GM12878 (cell line): ENCODE results near the gene MRPL33. TPM values are rescaled to one million over a fixed set of nuclear protein-coding genes. Genes with fewer than 3 reads are reported as not detected.

ENCODE experiments used
- ATAC-seq: fragments of 200-7000 bp; cut with Tn5 transposase; 3 replicates; pipeline ENCODE4 v1.9.1; 2020; ENCODE audit warnings: mild to moderate bottlenecking, moderate library complexity
- BruUV-seq: library from RNA; stranded (reverse); fragments of 400-500 nt; replicated peaks from 2 replicates; lab custom pipeline; 2021; lab: Mats Ljungman, UMichigan
- CTCF ChIA-PET: fragments of 300-600 bp; sonication (Branson Sonifier 250); formaldehyde crosslinking; extraction: SDS; loops from one replicate; lab custom pipeline; 2021; ENCODE audit warnings: inconsistent platforms; lab: Yijun Ruan, JAX
- POLR2A ChIA-PET: fragments of 350-600 bp; formaldehyde crosslinking; extraction: SDS; loops from one replicate; lab custom pipeline; 2021; ENCODE audit warnings: inconsistent platforms; lab: Charles Lee
- RAD21 ChIA-PET: fragments of 300-600 bp; sonication (Branson Sonifier 250); formaldehyde crosslinking; loops from one replicate; lab custom pipeline; 2023; ENCODE audit warnings: antibody characterized with exemption; ENCODE audit not compliant: unreplicated experiment; lab: Charles Lee
- SMC1A ChIA-PET: fragments of 300-600 bp; sonication (Branson Sonifier 250); formaldehyde crosslinking; loops from one replicate; lab custom pipeline; 2023; ENCODE audit not compliant: unreplicated experiment, uncharacterized antibody; lab: Charles Lee
- DNase-seq: peaks from one replicate; pipeline ENCODE4 v3.0.0-alpha.2; 2011; ENCODE audit warnings: low read depth, low spot score
- FAIRE-seq: peaks from 3 replicates; lab custom pipeline; 2011; peaks lifted over from hg19 to GRCh38; lab: Jason Lieb, UNC
- H2AFZ ChIP-seq: 2 replicates; pipeline ENCODE4 v1.6.0; 2011; ENCODE audit warnings: low read depth, low read length, control low read depth; ENCODE audit not compliant: control insufficient read depth
- H3K27ac ChIP-seq: 2 replicates; pipeline ENCODE4 v1.5.1; 2011; ENCODE audit warnings: control low read depth; ENCODE audit not compliant: control insufficient read depth, insufficient read depth
- H3K27me3 ChIP-seq, 2 experiments: replicated peaks in 1 of 2; 2 replicates each; pipeline versions ENCODE4 v1.6.0 to v1.6.1; 2011; ENCODE audit warnings: low read length in 1 of 2; ENCODE audit not compliant: control insufficient read depth in 2 of 2, insufficient read depth in 2 of 2
- H3K36me3 ChIP-seq, 2 experiments: 2 replicates each; pipeline ENCODE4 v1.5.1; 2011; ENCODE audit warnings: low read length in 1 of 2; ENCODE audit not compliant: control insufficient read depth in 2 of 2, insufficient read depth in 2 of 2
- H3K4me1 ChIP-seq: 2 replicates; pipeline ENCODE4 v1.6.1; 2011; ENCODE audit warnings: mild to moderate bottlenecking, low read length, moderate library complexity, mixed read lengths; ENCODE audit not compliant: control insufficient read depth, insufficient read depth
- H3K4me2 ChIP-seq: 2 replicates; pipeline ENCODE4 v1.6.0; 2011; ENCODE audit warnings: control low read depth; ENCODE audit not compliant: control insufficient read depth, insufficient read depth
- H3K4me3 ChIP-seq: fragments of 200-600 bp; sonication (generic); 2 replicates; pipeline ENCODE4 v1.5.1; 2016
- H3K79me2 ChIP-seq: 2 replicates; pipeline ENCODE4 v1.6.0; 2011; ENCODE audit warnings: low read length; ENCODE audit not compliant: control insufficient read depth, insufficient read depth
- H3K9ac ChIP-seq: 2 replicates; pipeline ENCODE4 v1.8.0; 2011; ENCODE audit warnings: low read length, control low read depth, mixed read lengths; ENCODE audit not compliant: control insufficient read depth, insufficient read depth
- H3K9me3 ChIP-seq: replicated peaks from 3 replicates; pipeline ENCODE4 v1.5.1; 2011; ENCODE audit warnings: mild to moderate bottlenecking, low read length; ENCODE audit not compliant: control insufficient read depth, insufficient read depth
- H4K20me1 ChIP-seq: 2 replicates; pipeline ENCODE4 v1.6.0; 2011; ENCODE audit not compliant: control insufficient read depth, insufficient read depth
- BCLAF1 ChIP-seq: fragments of 450-650 bp; IDR thresholded peaks from 2 replicates; pipeline ENCODE4 v1.6.1; 2017; ENCODE audit warnings: antibody characterized with exemption, mild to moderate bottlenecking, moderate library complexity
- CBX5 ChIP-seq: sonication (generic); IDR thresholded peaks from 2 replicates; pipeline ENCODE4 v1.6.1; 2016; ENCODE audit warnings: low read depth, moderate library complexity, mild to moderate bottlenecking, inconsistent platforms
- FOXK2 ChIP-seq: fragments of 450-650 bp; IDR thresholded peaks from 2 replicates; pipeline ENCODE4 v1.6.1; 2017; ENCODE audit warnings: mild to moderate bottlenecking, moderate library complexity
- HDAC2 ChIP-seq: fragments of 200-600 bp; sonication (generic); IDR thresholded peaks from 2 replicates; pipeline ENCODE4 v1.6.1; 2017
- TCF7 ChIP-seq: IDR thresholded peaks from 2 replicates; pipeline ENCODE4 v1.6.1; 2014; ENCODE audit warnings: antibody characterized with exemption, borderline replicate concordance
- ZNF274 ChIP-seq: IDR thresholded peaks from one replicate; pipeline ENCODE4 v1.8.0; 2011; ENCODE audit not compliant: insufficient read length, insufficient read depth
- WGBS: methylation state at CpG from one replicate; pipeline ENCODE4 v1.1.6; 2016; ENCODE audit warnings: low lambda C conversion rate; ENCODE audit not compliant: insufficient replicate concordance, insufficient coverage; ENCODE audit errors: missing lambda C conversion rate; 5-methylcytosine and 5-hydroxymethylcytosine counted together
- in situ Hi-C: fragments of 300-500 bp; cut with MboI; formaldehyde crosslinking; loops from 9 replicates; pipeline ENCODE4 v1.14.3; 2018; ENCODE audit warnings: mixed read lengths
- intact Hi-C: fragments of 100-400 bp; cut with micrococcal nuclease; formaldehyde crosslinking; loops from one replicate; pipeline ENCODE4 v1.14.2; 2022; ENCODE audit not compliant: unreplicated experiment
- polyA plus RNA-seq, 11 experiments: library from polyadenylated mRNA; depleted of rRNA in 4 of 11; unstranded in 6 of 11; stranded (reverse) in 5 of 11; fragments of >200 nt; fragmentation: Nextera tagmentation in 4 of 11; fragmentation: Illumina TruSeq in 1 of 11; extraction: Ambion mirVana in 4 of 11; extraction: Trizol in 1 of 11; gene quantifications; 1 replicate in 1 of 11; 2 replicates in 10 of 11; pipeline versions ENCODE4 v1.2.1 to v1.2.3, GENCODE V29; 2011 to 2016; ENCODE audit warnings: inconsistent platforms in 2 of 11, missing spikeins in 2 of 11, low read depth in 1 of 11
- total RNA-seq, 4 experiments: library from RNA; depleted of rRNA in 3 of 4; stranded (reverse); fragments of >200 nt in 3 of 4; fragmentation: Illumina TruSeq in 1 of 4; extraction: Trizol in 1 of 4; gene quantifications; 2 replicates each; pipeline versions ENCODE4 v1.2.1 to v1.2.3, GENCODE V29; 2013 to 2021
- TF ChIP-seq, protein P1 (sequence below): fragments of 450-650 bp; IDR thresholded peaks from 2 replicates; pipeline ENCODE4 v1.6.1; 2017; ENCODE audit warnings: mild to moderate bottlenecking
- TF ChIP-seq, protein P2 (sequence below): IDR thresholded peaks from 2 replicates; pipeline ENCODE4 v1.6.1; 2011; ENCODE audit warnings: low read depth, low read length, improper control_type of control experiment, borderline replicate concordance

MRPL33 gene
- total and polyA plus RNA-seq, 10 of the 15 experiments (the other 5 are each of a cell fraction or from before 2014, with no cell fraction given): 50.1 to 318 (median 160) TPM

DNA sequence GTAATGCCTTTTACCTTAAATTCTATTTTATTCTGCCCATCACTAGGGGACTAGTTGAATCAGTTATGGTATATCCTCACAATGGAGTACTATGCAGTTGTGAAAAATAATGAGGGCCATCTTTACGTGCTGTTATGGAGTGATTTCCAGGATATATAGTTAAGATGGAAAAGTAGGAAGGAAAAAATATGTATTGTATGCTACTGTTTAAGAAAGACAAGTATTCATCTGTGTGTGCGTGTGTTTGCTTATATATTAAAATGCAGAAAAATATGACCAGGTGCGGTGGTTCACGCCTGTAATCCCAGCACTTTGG lies 32.5 kb upstream of the MRPL33 start (continued):
- no peak for TF ChIP-seq BCLAF1
- TF ChIP-seq, protein P1, sequence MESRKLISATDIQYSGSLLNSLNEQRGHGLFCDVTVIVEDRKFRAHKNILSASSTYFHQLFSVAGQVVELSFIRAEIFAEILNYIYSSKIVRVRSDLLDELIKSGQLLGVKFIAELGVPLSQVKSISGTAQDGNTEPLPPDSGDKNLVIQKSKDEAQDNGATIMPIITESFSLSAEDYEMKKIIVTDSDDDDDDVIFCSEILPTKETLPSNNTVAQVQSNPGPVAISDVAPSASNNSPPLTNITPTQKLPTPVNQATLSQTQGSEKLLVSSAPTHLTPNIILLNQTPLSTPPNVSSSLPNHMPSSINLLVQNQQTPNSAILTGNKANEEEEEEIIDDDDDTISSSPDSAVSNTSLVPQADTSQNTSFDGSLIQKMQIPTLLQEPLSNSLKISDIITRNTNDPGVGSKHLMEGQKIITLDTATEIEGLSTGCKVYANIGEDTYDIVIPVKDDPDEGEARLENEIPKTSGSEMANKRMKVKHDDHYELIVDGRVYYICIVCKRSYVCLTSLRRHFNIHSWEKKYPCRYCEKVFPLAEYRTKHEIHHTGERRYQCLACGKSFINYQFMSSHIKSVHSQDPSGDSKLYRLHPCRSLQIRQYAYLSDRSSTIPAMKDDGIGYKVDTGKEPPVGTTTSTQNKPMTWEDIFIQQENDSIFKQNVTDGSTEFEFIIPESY: no peak
- TF ChIP-seq, all 136 proteins: peak for 0

DNA sequence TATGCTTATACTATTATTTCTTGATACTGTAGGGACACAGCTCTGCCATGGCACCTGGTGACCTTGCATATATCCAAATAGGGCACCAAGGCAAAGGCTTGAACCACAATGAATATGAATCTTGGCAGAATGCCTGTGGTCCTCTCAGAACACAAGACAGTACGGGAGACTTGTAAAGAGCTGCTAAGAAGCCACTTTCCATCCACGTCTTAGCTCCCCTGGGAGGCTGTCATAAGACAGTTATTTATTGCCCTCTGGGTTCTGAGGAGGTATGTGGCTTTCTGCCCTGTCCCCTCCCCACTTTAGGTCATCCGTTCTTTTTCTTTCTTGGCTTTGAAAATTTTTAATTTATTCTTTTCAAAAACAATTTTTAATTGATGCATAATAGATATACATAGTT lies 29.8 kb upstream of the MRPL33 start:
- intact Hi-C loops (no loop called here), in situ Hi-C loops (no loop called here)
- no peaks in the 10 kb centered on the region for H3K9me3 ChIP-seq
- CTCF ChIA-PET: no interaction called here
- H4K20me1 ChIP-seq: no peaks in the 10 kb centered on the region
- WGBS: 7% methylated on average over 3 of the region's 3 CpGs
- H3K36me3 ChIP-seq: no peaks in the 10 kb centered on the region
- H3K27me3 ChIP-seq: peaks cover 2% of the 10 kb centered on the region in 2 experiments; a peak in 3 of 4 replicates
- no peak overlapping the region for H3K4me3 ChIP-seq
- H2AFZ ChIP-seq: no peak overlapping the region
- SMC1A ChIA-PET: no interaction called here
- FAIRE-seq: no peak
- RAD21 ChIA-PET: no interaction called here
- no peak overlapping the region for H3K4me2 ChIP-seq
- no peaks in the 10 kb centered on the region for H3K79me2 ChIP-seq
- no peak overlapping the region for H3K9ac ChIP-seq
- no peak overlapping the region for H3K27ac ChIP-seq
- no peaks in the 10 kb centered on the region for H3K4me1 ChIP-seq
- no peak for DNase-seq
- no peak for ATAC-seq
- BruUV-seq: no TSS peak
- POLR2A ChIA-PET: no interaction called here
- TF ChIP-seq HDAC2: no peak
- no peak for TF ChIP-seq FOXK2
- no peak for TF ChIP-seq ZNF274
- TF ChIP-seq, protein P2, sequence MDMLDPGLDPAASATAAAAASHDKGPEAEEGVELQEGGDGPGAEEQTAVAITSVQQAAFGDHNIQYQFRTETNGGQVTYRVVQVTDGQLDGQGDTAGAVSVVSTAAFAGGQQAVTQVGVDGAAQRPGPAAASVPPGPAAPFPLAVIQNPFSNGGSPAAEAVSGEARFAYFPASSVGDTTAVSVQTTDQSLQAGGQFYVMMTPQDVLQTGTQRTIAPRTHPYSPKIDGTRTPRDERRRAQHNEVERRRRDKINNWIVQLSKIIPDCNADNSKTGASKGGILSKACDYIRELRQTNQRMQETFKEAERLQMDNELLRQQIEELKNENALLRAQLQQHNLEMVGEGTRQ: no peak
- TF ChIP-seq CBX5: no peak
- no peak for TF ChIP-seq TCF7
